GM18499 (cell line): Measurements from ENCODE around the gene SEL1L.

ENCODE experiments used
- ATAC-seq: cut with Tn5 transposase; IDR thresholded peaks from one replicate; pipeline ENCODE4 v1.9.1; 2021; ENCODE audit warnings: moderate number of reproducible peaks; ENCODE audit not compliant: insufficient read depth, unreplicated experiment

SEL1L gene

GRCh38 chr14:81423504-81423903 is 110.1 kb downstream of the SEL1L start:
- no peak for ATAC-seq
